Measurements from ENCODE around the gene CBX5. TPM values are rescaled to one million over a fixed set of nuclear protein-coding genes. Genes with fewer than 3 reads are reported as not detected.

Gene CBX5
- total and polyA plus RNA-seq, 9 of the 15 experiments (the other 6 are each of a cell fraction or from before 2014, with no cell fraction given), result 32.6 to 102 (median 59.2) TPM

GRCh38 chr12:54214553-54215406, 65.1 kb downstream of the CBX5 start (continued):
- TF ChIP-seq, protein P1, sequence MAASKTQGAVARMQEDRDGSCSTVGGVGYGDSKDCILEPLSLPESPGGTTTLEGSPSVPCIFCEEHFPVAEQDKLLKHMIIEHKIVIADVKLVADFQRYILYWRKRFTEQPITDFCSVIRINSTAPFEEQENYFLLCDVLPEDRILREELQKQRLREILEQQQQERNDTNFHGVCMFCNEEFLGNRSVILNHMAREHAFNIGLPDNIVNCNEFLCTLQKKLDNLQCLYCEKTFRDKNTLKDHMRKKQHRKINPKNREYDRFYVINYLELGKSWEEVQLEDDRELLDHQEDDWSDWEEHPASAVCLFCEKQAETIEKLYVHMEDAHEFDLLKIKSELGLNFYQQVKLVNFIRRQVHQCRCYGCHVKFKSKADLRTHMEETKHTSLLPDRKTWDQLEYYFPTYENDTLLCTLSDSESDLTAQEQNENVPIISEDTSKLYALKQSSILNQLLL (CRISPR knock-in tag; IDR thresholded peaks at IDR 0.05; ENCODE audit: borderline replicate concordance), result no peak
- no peak for TF ChIP-seq ZNF239 (CRISPR knock-in tag; IDR thresholded peaks at IDR 0.05)
- TF ChIP-seq KLF1 (tag; IDR thresholded peaks at IDR 0.05), result 0 out of 2 replicates have a peak, but pooled peaks have one; percentile 41
- TF ChIP-seq, protein P2, sequence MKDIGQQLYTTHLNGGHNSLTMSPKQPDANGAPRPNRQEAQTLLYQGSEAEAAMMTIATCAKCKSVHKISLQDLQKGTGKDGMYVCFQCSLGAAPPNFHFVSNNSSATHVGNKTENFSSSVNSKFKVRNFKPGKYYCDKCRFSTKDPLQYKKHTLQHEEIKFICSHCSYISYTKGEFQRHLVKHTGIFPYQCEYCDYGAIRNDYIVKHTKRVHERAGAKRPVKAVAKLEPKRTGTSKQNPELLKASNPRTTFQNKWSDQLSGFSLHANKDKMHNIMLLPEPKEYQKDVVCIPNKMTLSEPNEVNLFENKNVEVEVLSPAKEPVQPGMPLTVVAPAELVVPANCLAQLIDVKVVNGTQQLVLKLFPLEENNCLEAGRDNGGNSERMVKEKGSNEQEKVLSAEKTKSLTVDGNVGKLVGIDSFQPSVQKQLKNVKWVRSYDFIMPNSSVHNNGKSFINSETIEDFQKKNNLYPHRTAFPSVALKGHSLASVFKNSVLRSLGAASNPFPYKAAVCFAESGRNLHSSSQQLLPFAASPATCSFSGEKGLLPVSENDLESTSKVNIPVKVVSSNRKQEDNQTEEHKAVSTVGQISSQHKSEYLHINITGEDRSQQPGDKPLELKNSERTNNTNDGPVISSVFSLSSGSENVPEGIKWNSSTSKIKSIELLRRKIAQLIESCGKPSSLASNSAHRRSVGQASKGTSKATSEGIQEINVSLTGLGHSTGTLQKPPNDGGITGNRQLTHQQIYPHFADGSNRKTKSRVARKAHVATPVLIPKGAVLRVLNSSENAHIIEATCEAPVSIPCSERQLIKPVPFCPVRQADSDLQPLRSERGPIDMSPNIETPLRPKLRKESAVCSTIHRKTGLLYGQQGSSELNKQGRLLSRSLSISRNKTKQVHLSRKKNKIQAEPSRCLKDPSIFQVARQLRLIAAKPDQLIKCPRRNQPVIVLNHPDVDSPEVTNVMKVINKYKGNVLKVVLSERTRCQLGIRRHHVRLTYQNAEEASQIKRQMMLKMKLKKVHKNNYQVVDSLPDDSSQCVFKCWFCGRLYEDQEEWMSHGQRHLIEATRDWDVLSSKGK (CRISPR knock-in tag; IDR thresholded peaks at IDR 0.05), result no peak
- no peak for TF ChIP-seq FOXJ2 (tag; IDR thresholded peaks at IDR 0.05)
- TF ChIP-seq ZNF57 (CRISPR knock-in tag; IDR thresholded peaks at IDR 0.05), result no peak
- TF ChIP-seq KDM4B (IDR thresholded peaks at IDR 0.05; ENCODE audit: borderline replicate concordance in 2 of 2, low read depth in 1 of 2), result no peak
- no peak for TF ChIP-seq BACH1 (tag; IDR thresholded peaks at IDR 0.05)
- TF ChIP-seq NFE2L1 (tag; IDR thresholded peaks at IDR 0.05; ENCODE audit: borderline replicate concordance, low read depth), result no peak
- TF ChIP-seq, protein P3, sequence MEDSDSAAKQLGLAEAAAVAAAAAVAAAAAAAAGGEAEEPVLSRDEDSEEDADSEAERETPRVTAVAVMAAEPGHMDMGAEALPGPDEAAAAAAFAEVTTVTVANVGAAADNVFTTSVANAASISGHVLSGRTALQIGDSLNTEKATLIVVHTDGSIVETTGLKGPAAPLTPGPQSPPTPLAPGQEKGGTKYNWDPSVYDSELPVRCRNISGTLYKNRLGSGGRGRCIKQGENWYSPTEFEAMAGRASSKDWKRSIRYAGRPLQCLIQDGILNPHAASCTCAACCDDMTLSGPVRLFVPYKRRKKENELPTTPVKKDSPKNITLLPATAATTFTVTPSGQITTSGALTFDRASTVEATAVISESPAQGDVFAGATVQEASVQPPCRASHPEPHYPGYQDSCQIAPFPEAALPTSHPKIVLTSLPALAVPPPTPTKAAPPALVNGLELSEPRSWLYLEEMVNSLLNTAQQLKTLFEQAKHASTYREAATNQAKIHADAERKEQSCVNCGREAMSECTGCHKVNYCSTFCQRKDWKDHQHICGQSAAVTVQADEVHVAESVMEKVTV (CRISPR knock-in tag; IDR thresholded peaks at IDR 0.05), result no peak
- no peak for TF ChIP-seq ATF1 (CRISPR knock-in tag; IDR thresholded peaks at IDR 0.05)
- peak; percentile 67 for TF ChIP-seq ATF1 (tag; IDR thresholded peaks at IDR 0.05)
- TF ChIP-seq SIRT6 (IDR thresholded peaks at IDR 0.05; ENCODE audit: low read depth, low read length), result no peak
- no peak for TF ChIP-seq PHTF2 (CRISPR knock-in tag; IDR thresholded peaks at IDR 0.05)
- peak; percentile 49; the same call in 1 of the 2 replicates for TF ChIP-seq ZNF384 (IDR thresholded peaks at IDR 0.05; ENCODE audit: low read depth, low read length)
- TF ChIP-seq SMAD1 (IDR thresholded peaks at IDR 0.05; ENCODE audit: low read depth, low read length, partially characterized antibody), result no peak
- no peak for TF ChIP-seq TRIM28 (IDR thresholded peaks at IDR 0.05)
- no peak for TF ChIP-seq THRA (IDR thresholded peaks at IDR 0.05)
- TF ChIP-seq ILK (tag; IDR thresholded peaks at IDR 0.05; ENCODE audit: borderline replicate concordance, low read depth), result no peak
- no peak for TF ChIP-seq NCOA1 (IDR thresholded peaks at IDR 0.05; ENCODE audit: low read depth)
- TF ChIP-seq GATAD2A (IDR thresholded peaks at IDR 0.05), result peak; percentile 93
